H4 (cell line): ENCODE data around the gene COL2A1. TPM values are rescaled to one million over a fixed set of nuclear protein-coding genes. Genes with fewer than 3 reads are reported as not detected.
"Not testable (repeated sequence)": the region's sequence is repeated elsewhere in the genome, so short reads cannot be mapped to it uniquely, and the experiment has no call there.

Experiments
- DNase-seq: peaks from one replicate; pipeline ENCODE4 v3.0.0-alpha.2; 2015; ENCODE audit warnings: low spot score
- total RNA-seq: library from RNA; depleted of rRNA; stranded (reverse); fragments of >200 nt; shearing (Covaris generic); gene quantifications from 2 replicates; pipeline ENCODE4 v1.2.3, GENCODE V29; 2014

Gene COL2A1
- total RNA-seq, 1 experiment from 2014 or later = not detected

GRCh38 chr12:47975816-47976215 lies 28.5 kb downstream of the COL2A1 start:
- no peak for DNase-seq

GRCh38 chr12:47975036-47975620 lies 29.1 kb downstream of the COL2A1 start:
- no peak for DNase-seq

- DNase-seq = no peak
Observed at GRCh38 chr12:47973870-47974269, 30.4 kb downstream of the COL2A1 start.

- no peak for DNase-seq
Observed at GRCh38 chr12:47972895-47973294, 31.4 kb downstream of the COL2A1 start.

- DNase-seq = no peak
Observed at GRCh38 chr12:47970843-47971242, 33.4 kb downstream of the COL2A1 start.

- no peak for DNase-seq
Observed at GRCh38 chr12:47969845-47970244, 34.4 kb downstream of the COL2A1 start.

- no peak for DNase-seq
Observed at GRCh38 chr12:47967461-47968321, 36.6 kb downstream of the COL2A1 start.

- DNase-seq = no peak
Observed at GRCh38 chr12:47965581-47965980, 38.7 kb downstream of the COL2A1 start.

GRCh38 chr12:47964106-47964728 lies 40.1 kb downstream of the COL2A1 start:
- no peak for DNase-seq

GRCh38 chr12:47963340-47964040 lies 40.8 kb downstream of the COL2A1 start, which contains the start of gene TMEM106C:
TSS of gene TMEM106C (plus strand) at chr12:47963596. CDS start at chr12:47964237, 641 bp downstream.
- peak; percentile 79 for DNase-seq

- no peak for DNase-seq
Observed at GRCh38 chr12:47962198-47962597, 42.1 kb downstream of the COL2A1 start.

- not testable (repeated sequence) for DNase-seq
Observed at GRCh38 chr12:47957671-47958070, 46.6 kb downstream of the COL2A1 start.

GRCh38 chr12:47955059-47955458 lies 49.2 kb downstream of the COL2A1 start:
- DNase-seq = no peak

- DNase-seq = no peak
Observed at GRCh38 chr12:47954467-47955045, 49.7 kb downstream of the COL2A1 start.

- DNase-seq = no peak
Observed at GRCh38 chr12:47954058-47954457, 50.2 kb downstream of the COL2A1 start.

GRCh38 chr12:47950856-47951468 lies 53.3 kb downstream of the COL2A1 start:
- DNase-seq = no peak

- peak; percentile 66 for DNase-seq
Observed at GRCh38 chr12:47949441-47950341, 54.6 kb downstream of the COL2A1 start.

GRCh38 chr12:47947341-47947740 lies 56.9 kb downstream of the COL2A1 start:
- DNase-seq = no peak

- DNase-seq = no peak
Observed at GRCh38 chr12:47946413-47947323, 57.6 kb downstream of the COL2A1 start.
